GM18858 (cell line): ENCODE measurements around the gene SMYD3.
"Not testable (repeated sequence)": the region's sequence is repeated elsewhere in the genome, so short reads cannot be mapped to it uniquely, and the experiment has no call there.

ENCODE experiments used
- ATAC-seq: cut with Tn5 transposase; IDR thresholded peaks from one replicate; pipeline ENCODE4 v1.9.1; 2021; ENCODE audit not compliant: unreplicated experiment

SMYD3 gene

GRCh38 chr1:246081138-246081702, 425.9 kb downstream of the SMYD3 start:
- no peak for ATAC-seq

GRCh38 chr1:246080031-246080430, 427.0 kb downstream of the SMYD3 start:
- no peak for ATAC-seq

GRCh38 chr1:246078888-246079252, 428.2 kb downstream of the SMYD3 start:
- ATAC-seq = no peak

- no peak for ATAC-seq
Measured at GRCh38 chr1:246078126-246078887, 428.8 kb downstream of the SMYD3 start.

GRCh38 chr1:246077476-246077875, 429.6 kb downstream of the SMYD3 start:
- no peak for ATAC-seq

GRCh38 chr1:246074421-246074820, 432.7 kb downstream of the SMYD3 start:
- ATAC-seq = no peak

- no peak for ATAC-seq
Measured at GRCh38 chr1:246072456-246072955, 434.6 kb downstream of the SMYD3 start.

GRCh38 chr1:246071981-246072380, 435.1 kb downstream of the SMYD3 start:
- ATAC-seq = not testable (repeated sequence)

GRCh38 chr1:246071561-246071960, 435.5 kb downstream of the SMYD3 start:
- ATAC-seq = not testable (repeated sequence)

GRCh38 chr1:246069581-246069980, 437.5 kb downstream of the SMYD3 start:
- no peak for ATAC-seq

GRCh38 chr1:246068619-246069509, 438.2 kb downstream of the SMYD3 start:
- ATAC-seq = no peak

- ATAC-seq = no peak
Measured at GRCh38 chr1:246068217-246068512, 438.9 kb downstream of the SMYD3 start.

GRCh38 chr1:246067432-246068216, 439.5 kb downstream of the SMYD3 start:
- ATAC-seq = no peak

GRCh38 chr1:246066573-246066972, 440.5 kb downstream of the SMYD3 start:
- ATAC-seq = no peak

- no peak for ATAC-seq
Measured at GRCh38 chr1:246065592-246065991, 441.5 kb downstream of the SMYD3 start.

GRCh38 chr1:246064891-246065290, 442.2 kb downstream of the SMYD3 start:
- no peak for ATAC-seq

- ATAC-seq = no peak
Measured at GRCh38 chr1:246063013-246063616, 444.0 kb downstream of the SMYD3 start.

- no peak for ATAC-seq
Measured at GRCh38 chr1:246058466-246058865, 448.6 kb downstream of the SMYD3 start.

GRCh38 chr1:246052603-246053002, 454.5 kb downstream of the SMYD3 start:
- no peak for ATAC-seq

- no peak for ATAC-seq
Measured at GRCh38 chr1:246051909-246052518, 455.1 kb downstream of the SMYD3 start.
